IMR-90 (cell line): Measurements from ENCODE around the gene LRRC57. TPM values are rescaled to one million over a fixed set of nuclear protein-coding genes. Genes with fewer than 3 reads are reported as not detected.

Source experiments
- ATAC-seq: fragments of 200-7000 bp; cut with Tn5 transposase; 2 replicates; pipeline ENCODE4 v1.9.1; 2020; ENCODE audit warnings: low read depth, mild to moderate bottlenecking, moderate library complexity
- BruUV-seq: library from RNA; stranded (reverse); fragments of 400-500 nt; replicated peaks from 2 replicates; lab custom pipeline; 2021; lab: Mats Ljungman, UMichigan
- CTCF ChIA-PET: fragments of 300-600 bp; formaldehyde crosslinking; extraction: SDS; loops from one replicate; lab custom pipeline; 2021; ENCODE audit warnings: antibody characterized with exemption; lab: Yijun Ruan, JAX
- POLR2A ChIA-PET: fragments of 300-600 bp; sonication (Branson Sonifier 250); formaldehyde crosslinking; loops from one replicate; lab custom pipeline; 2022; ENCODE audit warnings: antibody characterized with exemption; ENCODE audit not compliant: unreplicated experiment; lab: Charles Lee
- DNase-seq: peaks from one replicate; pipeline ENCODE4 v3.0.0; 2013
- H2AFZ ChIP-seq: replicated peaks from 2 replicates; pipeline ENCODE3; 2013; ENCODE audit warnings: low read length, mild to moderate bottlenecking; ENCODE audit not compliant: poor library complexity
- H2AK5ac ChIP-seq: 2 replicates; pipeline ENCODE4 v1.6.1; 2013; ENCODE audit warnings: low read depth, low read length, inconsistent platforms
- H2AK9ac ChIP-seq: replicated peaks from 2 replicates; pipeline ENCODE3; 2013; ENCODE audit warnings: mild to moderate bottlenecking, low read depth, low read length, moderate library complexity; ENCODE audit not compliant: poor library complexity
- H2BK120ac ChIP-seq: 2 replicates; pipeline ENCODE4 v1.6.1; 2013; ENCODE audit warnings: low read depth, low read length, inconsistent platforms
- H2BK15ac ChIP-seq: 3 replicates; pipeline ENCODE4 v1.6.1; 2013; ENCODE audit warnings: low read depth, low read length, inconsistent platforms
- H2BK20ac ChIP-seq: 2 replicates; pipeline ENCODE4 v1.6.1; 2013; ENCODE audit warnings: low read depth, mild to moderate bottlenecking, inconsistent platforms, low read length, moderate library complexity
- H2BK5ac ChIP-seq: 2 replicates; pipeline ENCODE4 v1.6.1; 2013; ENCODE audit warnings: mild to moderate bottlenecking, low read depth, low read length, inconsistent platforms; ENCODE audit not compliant: poor library complexity, severe bottlenecking
- H3K14ac ChIP-seq: replicated peaks from 2 replicates; pipeline ENCODE4 v1.6.1; 2013; ENCODE audit warnings: low read depth, low read length, inconsistent platforms
- H3K18ac ChIP-seq: 2 replicates; pipeline ENCODE4 v1.6.1; 2013; ENCODE audit warnings: low read depth, low read length, control low read depth
- H3K23ac ChIP-seq: 2 replicates; pipeline ENCODE4 v1.6.1; 2013; ENCODE audit warnings: low read depth, low read length, inconsistent platforms
- H3K27ac ChIP-seq: 2 replicates; pipeline ENCODE4 v1.5.1; 2013; ENCODE audit warnings: mild to moderate bottlenecking, control low read depth, low read length; ENCODE audit not compliant: insufficient read depth
- H3K27me3 ChIP-seq: 2 replicates; pipeline ENCODE4 v1.6.1; 2013; ENCODE audit warnings: low read length; ENCODE audit not compliant: control insufficient read depth, insufficient read depth
- H3K36me3 ChIP-seq: 2 replicates; pipeline ENCODE4 v1.6.1; 2013; ENCODE audit warnings: low read length, mixed read lengths; ENCODE audit not compliant: control insufficient read depth, insufficient read depth
- H3K4ac ChIP-seq: 2 replicates; pipeline ENCODE4 v1.6.1; 2013; ENCODE audit warnings: low read depth, low read length, inconsistent platforms
- H3K4me1 ChIP-seq: 2 replicates; pipeline ENCODE4 v1.6.1; 2013; ENCODE audit warnings: low read length, mixed read lengths; ENCODE audit not compliant: control insufficient read depth, insufficient read depth
- H3K4me2 ChIP-seq: 2 replicates; pipeline ENCODE4 v1.6.1; 2013; ENCODE audit warnings: low read depth, mild to moderate bottlenecking, control low read depth, low read length, moderate library complexity
- H3K4me3 ChIP-seq: 2 replicates; pipeline ENCODE4 v1.5.1; 2013; ENCODE audit warnings: low read depth, mild to moderate bottlenecking, control low read depth, low read length, moderate library complexity; ENCODE audit not compliant: insufficient read depth
- H3K56ac ChIP-seq: 2 replicates; pipeline ENCODE4 v1.6.1; 2013; ENCODE audit warnings: low read length, inconsistent platforms; ENCODE audit not compliant: insufficient read depth; ENCODE audit errors: extremely low read depth
- H3K79me1 ChIP-seq, 2 experiments: 2 replicates each; pipeline ENCODE4 v1.6.1; 2013; ENCODE audit warnings: low read length in 2 of 2, inconsistent platforms in 1 of 2, low read depth in 1 of 2
- H3K9ac ChIP-seq: 2 replicates; pipeline ENCODE4 v1.6.1; 2013; ENCODE audit warnings: low read depth, low read length, control low read depth
- H3K9me1 ChIP-seq: 2 replicates; pipeline ENCODE4 v1.6.1; 2013; ENCODE audit warnings: low read length, inconsistent platforms; ENCODE audit not compliant: insufficient read depth
- H3K9me3 ChIP-seq: 2 replicates; pipeline ENCODE4 v1.6.1; 2013; ENCODE audit warnings: low read length; ENCODE audit not compliant: control insufficient read depth, insufficient read depth
- H4K20me1 ChIP-seq: 2 replicates; pipeline ENCODE4 v1.6.1; 2013; ENCODE audit warnings: low read length, inconsistent platforms; ENCODE audit not compliant: insufficient read depth
- H4K5ac ChIP-seq: 2 replicates; pipeline ENCODE4 v1.6.1; 2013; ENCODE audit warnings: mild to moderate bottlenecking, low read depth, low read length, control low read depth
- H4K8ac ChIP-seq, 2 experiments: 2 replicates each; pipeline ENCODE4 v1.6.1; 2013; ENCODE audit warnings: low read depth in 2 of 2, low read length in 2 of 2, control low read depth in 1 of 2, inconsistent platforms in 1 of 2
- H4K91ac ChIP-seq: 2 replicates; pipeline ENCODE4 v1.6.1; 2013; ENCODE audit warnings: low read depth, low read length, inconsistent platforms; ENCODE audit not compliant: insufficient read depth
- BHLHE40 ChIP-seq: fragments of 150-350 bp; IDR thresholded peaks from 2 replicates; pipeline ENCODE4 v1.6.1; 2016; ENCODE audit warnings: mild to moderate bottlenecking, low read depth, low read length
- FOS ChIP-seq: fragments of 150-350 bp; IDR thresholded peaks from 2 replicates; pipeline ENCODE4 v1.6.1; 2016; ENCODE audit warnings: low read depth, low read length
- MXI1 ChIP-seq: IDR thresholded peaks from 2 replicates; pipeline ENCODE4 v1.6.1; 2012; ENCODE audit warnings: low read depth, mild to moderate bottlenecking, low read length, moderate library complexity, borderline replicate concordance
- RAD21 ChIP-seq: IDR thresholded peaks from 2 replicates; pipeline ENCODE4 v1.6.1; 2012; ENCODE audit warnings: low read length, improper control_type of control experiment
- RCOR1 ChIP-seq: IDR thresholded peaks from 2 replicates; pipeline ENCODE4 v1.6.1; 2012; ENCODE audit warnings: mild to moderate bottlenecking, low read length, improper control_type of control experiment; ENCODE audit not compliant: insufficient replicate concordance
- RFX5 ChIP-seq: IDR thresholded peaks from 2 replicates; pipeline ENCODE4 v1.8.0; 2012; ENCODE audit warnings: low read depth, mild to moderate bottlenecking, low read length, moderate library complexity
- SMC3 ChIP-seq: fragments of 150-350 bp; IDR thresholded peaks from 2 replicates; pipeline ENCODE4 v1.6.1; 2016; ENCODE audit warnings: low read depth, mild to moderate bottlenecking, antibody characterized with exemption, low read length, moderate library complexity
- WGBS, 2 experiments: methylation state at CpG; one replicate each; pipeline versions ENCODE4 v1.1.5 to v1.1.7; 2013; ENCODE audit warnings: missing lambda C conversion rate in 2 of 2; ENCODE audit not compliant: insufficient read length in 1 of 2; ENCODE audit errors: extremely low coverage in 2 of 2; 5-methylcytosine and 5-hydroxymethylcytosine counted together
- dilution Hi-C: fragments of 300-500 bp; cut with HindIII; formaldehyde crosslinking; loops from one replicate; pipeline ENCODE4 v1.14.3; 2018; ENCODE audit warnings: low sequenced_read_pairs; ENCODE audit not compliant: unreplicated experiment
- in situ Hi-C: fragments of 300-500 bp; cut with MboI; formaldehyde crosslinking; loops from 3 replicates; pipeline ENCODE4 v1.14.3; 2019; ENCODE audit warnings: low sequenced_read_pairs, inconsistent platforms, mixed read lengths
- intact Hi-C: fragments of 100-400 bp; cut with micrococcal nuclease; formaldehyde crosslinking; loops from 2 replicates; pipeline ENCODE4 v1.10.0; 2022
- polyA plus RNA-seq, 3 experiments: library from polyadenylated mRNA; depleted of rRNA; stranded (reverse); fragments of >200 nt; gene quantifications; 2 replicates each; pipeline ENCODE4 v1.2.3, GENCODE V29; 2012; ENCODE audit warnings: low replicate concordance in 1 of 3
- total RNA-seq: library from RNA; depleted of rRNA; stranded (reverse); fragments of >200 nt; gene quantifications from 2 replicates; pipeline ENCODE4 v1.2.3, GENCODE V29; 2012
- TF ChIP-seq, protein P1 (sequence below): fragments of 150-350 bp; IDR thresholded peaks from 2 replicates; pipeline ENCODE4 v1.6.1; 2017; ENCODE audit warnings: mild to moderate bottlenecking, antibody characterized with exemption, low read length, low read depth
- TF ChIP-seq, protein P2 (sequence below): fragments of 150-350 bp; IDR thresholded peaks from 2 replicates; pipeline ENCODE4 v1.6.1; 2016; ENCODE audit warnings: low read depth, mild to moderate bottlenecking, low read length, moderate library complexity, borderline replicate concordance

The LRRC57 gene
- total and polyA plus RNA-seq, 2 of the 4 experiments (the other 2 are of a cell fraction), result 9.5 to 11.3 TPM

DNA sequence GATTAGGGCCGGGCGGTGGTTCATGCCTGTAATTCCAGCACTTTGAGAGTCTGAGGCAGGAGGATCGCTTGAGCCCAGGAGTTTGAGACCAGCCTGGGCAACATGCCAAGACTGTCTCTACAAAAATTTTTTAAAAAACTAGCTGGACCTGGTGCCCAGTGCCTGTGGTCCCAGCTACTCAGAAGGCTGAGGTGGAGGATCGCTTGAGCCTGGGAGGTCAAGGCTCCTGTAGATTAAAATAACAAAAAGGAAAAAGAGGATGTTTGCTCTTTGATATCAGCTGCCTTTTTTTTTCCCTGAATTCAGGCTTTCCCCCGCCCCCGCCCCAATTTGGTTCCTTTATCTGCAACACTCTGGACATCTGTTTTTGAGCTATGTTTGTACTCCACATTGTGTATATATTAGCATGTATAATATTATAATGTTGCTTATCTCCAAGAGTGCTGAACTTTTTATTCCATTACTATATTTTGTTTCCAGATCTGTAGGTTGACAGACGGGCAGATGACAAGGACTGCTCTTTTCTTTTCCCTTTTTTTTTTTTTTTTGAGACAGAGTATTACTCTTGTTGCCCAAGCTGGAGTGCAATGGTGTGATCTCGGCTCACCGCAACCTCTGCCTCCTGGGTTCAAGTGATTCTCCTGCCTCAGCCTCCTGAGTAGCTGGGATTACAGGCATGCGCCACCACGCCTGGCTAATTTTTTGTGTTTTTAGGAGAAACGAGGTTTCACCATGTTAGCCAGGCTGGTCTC lies 48.6 kb downstream of the LRRC57 start (continued):
- TF ChIP-seq, protein P1, sequence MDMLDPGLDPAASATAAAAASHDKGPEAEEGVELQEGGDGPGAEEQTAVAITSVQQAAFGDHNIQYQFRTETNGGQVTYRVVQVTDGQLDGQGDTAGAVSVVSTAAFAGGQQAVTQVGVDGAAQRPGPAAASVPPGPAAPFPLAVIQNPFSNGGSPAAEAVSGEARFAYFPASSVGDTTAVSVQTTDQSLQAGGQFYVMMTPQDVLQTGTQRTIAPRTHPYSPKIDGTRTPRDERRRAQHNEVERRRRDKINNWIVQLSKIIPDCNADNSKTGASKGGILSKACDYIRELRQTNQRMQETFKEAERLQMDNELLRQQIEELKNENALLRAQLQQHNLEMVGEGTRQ, result no peak

DNA sequence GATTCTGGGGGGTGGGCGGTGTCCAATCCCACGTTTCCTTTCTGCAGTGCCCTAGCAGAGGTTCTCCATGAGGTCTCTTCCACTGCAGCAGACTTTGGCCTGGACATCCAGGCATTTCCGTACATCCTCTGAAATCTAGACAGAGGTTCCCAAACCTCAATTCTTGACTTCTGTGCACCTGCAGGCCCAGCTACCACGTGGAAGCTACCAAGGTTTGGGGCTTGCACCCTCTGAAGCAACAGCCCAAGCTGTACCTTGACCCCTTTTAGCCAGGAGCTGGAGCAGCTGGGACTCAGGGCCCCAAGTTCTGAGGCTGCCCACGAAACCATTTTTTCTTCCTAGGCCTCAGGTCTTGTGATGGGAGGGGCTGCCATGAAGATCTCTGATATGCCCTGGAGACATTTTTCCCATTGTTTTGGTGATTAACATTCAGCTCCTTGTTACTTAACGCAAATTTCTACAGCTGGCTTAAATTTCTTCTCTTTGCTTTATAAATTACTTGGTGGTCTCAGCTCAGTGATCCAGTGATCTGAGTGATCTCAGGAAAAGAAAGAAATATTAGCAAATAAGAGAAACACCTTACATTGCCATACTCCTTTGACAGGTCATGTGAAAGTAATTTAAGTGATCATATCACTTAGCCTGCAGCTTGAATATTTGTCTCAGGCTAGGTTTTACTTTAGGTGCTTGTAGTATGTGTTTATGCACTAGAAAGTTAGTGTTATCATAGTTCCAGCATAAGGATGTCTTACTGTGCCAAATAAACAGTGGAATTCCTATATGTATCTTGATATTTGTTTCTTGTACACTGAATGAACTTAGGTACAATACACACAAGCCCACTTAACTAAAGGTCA lies 50.2 kb downstream of the LRRC57 start:
- Histone ChIP-seq H3K18ac (no peak overlapping the region), H3K27ac (no peak overlapping the region), H3K79me1 (peaks cover 30 to 68% of the 10 kb centered on the region in 2 experiments), H4K5ac (no peak overlapping the region), H3K36me3 (no peaks in the 10 kb centered on the region), H2AFZ (no peak overlapping the region), H2BK20ac (no peak overlapping the region), H3K56ac (no peak overlapping the region), H3K14ac (no peak overlapping the region), H2BK15ac (no peak overlapping the region), H3K4me2 (no peak overlapping the region), H4K91ac (no peak overlapping the region), H3K9me1 (peaks cover 13% of the 10 kb centered on the region), H3K27me3 (no peaks in the 10 kb centered on the region), H2BK5ac (no peak overlapping the region), H3K23ac (no peak overlapping the region), H4K20me1 (peaks cover 4% of the 10 kb centered on the region; the same call in 1 of the 2 replicates), H3K4me3 (no peak overlapping the region), H3K4me1 (peaks cover 7% of the 10 kb centered on the region; the same call in 1 of the 2 replicates), H3K9ac (no peak overlapping the region), H2AK5ac (no peak overlapping the region), H2BK120ac (no peak overlapping the region), H3K4ac (no peak overlapping the region), H4K8ac (no peak overlapping the region), H3K9me3 (no peaks in the 10 kb centered on the region), H2AK9ac (no peak overlapping the region)
- DNase-seq, result no peak
- intact Hi-C loops (no loop called here), dilution Hi-C loops (no loop called here), in situ Hi-C loops (no loop called here)
- ChIA-PET CTCF (no interaction called here), POLR2A (no interaction called here)
- WGBS, 2 experiments, result 80% methylated on average over 1 of the region's 6 CpGs; no CpG with 5 or more reads in 1 of the 2 experiments
- no peak for ATAC-seq
- BruUV-seq, result no TSS peak
- TF ChIP-seq RCOR1, result no peak
- TF ChIP-seq BHLHE40, result no peak
- TF ChIP-seq, protein P1, result no peak
- no peak for TF ChIP-seq MXI1
- TF ChIP-seq RFX5, result no peak
- TF ChIP-seq, protein P2, sequence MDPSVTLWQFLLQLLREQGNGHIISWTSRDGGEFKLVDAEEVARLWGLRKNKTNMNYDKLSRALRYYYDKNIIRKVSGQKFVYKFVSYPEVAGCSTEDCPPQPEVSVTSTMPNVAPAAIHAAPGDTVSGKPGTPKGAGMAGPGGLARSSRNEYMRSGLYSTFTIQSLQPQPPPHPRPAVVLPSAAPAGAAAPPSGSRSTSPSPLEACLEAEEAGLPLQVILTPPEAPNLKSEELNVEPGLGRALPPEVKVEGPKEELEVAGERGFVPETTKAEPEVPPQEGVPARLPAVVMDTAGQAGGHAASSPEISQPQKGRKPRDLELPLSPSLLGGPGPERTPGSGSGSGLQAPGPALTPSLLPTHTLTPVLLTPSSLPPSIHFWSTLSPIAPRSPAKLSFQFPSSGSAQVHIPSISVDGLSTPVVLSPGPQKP, result no peak
- TF ChIP-seq SMC3, result no peak
- TF ChIP-seq RAD21, result no peak
- TF ChIP-seq FOS, result no peak
